ENCODE data around the gene CORO7. TPM values are rescaled to one million over a fixed set of nuclear protein-coding genes. Genes with fewer than 3 reads are reported as not detected.

CORO7 gene
- polyA plus RNA-seq, 1 donor from 2014 or later = 57.6 TPM

GRCh38 chr16:4341250-4341649 is 75.1 kb downstream of the CORO7 start:
- Histone ChIP-seq H3K9ac (ENCODE audit: low read length) (no peak overlapping the region), H3K4me3 (ENCODE audit: low read length) (no peak overlapping the region), H3K27ac (ENCODE audit: low read length) (no peak overlapping the region), H3K9me2 (ENCODE audit: insufficient read depth, low read length) (no peaks in the 10 kb centered on the region), H3K4me2 (ENCODE audit: low read length) (no peak overlapping the region), H3F3A (ENCODE audit: insufficient read depth, low read length, poor library complexity, severe bottlenecking) (no peaks in the 10 kb centered on the region), H4K20me1 (ENCODE audit: insufficient read depth) (no peaks in the 10 kb centered on the region), H3K27me3 (ENCODE audit: insufficient read depth, low read depth, low read length) (no peaks in the 10 kb centered on the region), H3K36me3 (ENCODE audit: insufficient read depth, low read length) (no peaks in the 10 kb centered on the region), H3K9me3 (ENCODE audit: low read length) (no peaks in the 10 kb centered on the region), H3K79me2 (replicated peaks; ENCODE audit: insufficient read depth, low read length) (peaks cover under 1% of the 10 kb centered on the region), H2AFZ (ENCODE audit: low read depth, low read length) (no peak overlapping the region)
- TF ChIP-seq CTCF (IDR thresholded peaks at IDR 0.05; ENCODE audit: poor library complexity, severe bottlenecking) = no peak
- no peak for TF ChIP-seq SMC3 (conservative IDR thresholded peaks at IDR 0.05; ENCODE audit: poor library complexity)
- no peak for TF ChIP-seq POLR2AphosphoS5 (IDR thresholded peaks at IDR 0.05)
- no peak for TF ChIP-seq TAF1 (IDR thresholded peaks at IDR 0.05; ENCODE audit: low read depth)
- no peak for TF ChIP-seq RAD21 (conservative IDR thresholded peaks at IDR 0.05)
- no peak for TF ChIP-seq MXI1 (conservative IDR thresholded peaks at IDR 0.05; ENCODE audit: poor library complexity, severe bottlenecking)
- TF ChIP-seq REST (IDR thresholded peaks at IDR 0.05; ENCODE audit: borderline replicate concordance) = no peak
- no peak for TF ChIP-seq EP300 (conservative IDR thresholded peaks at IDR 0.05; ENCODE audit: poor library complexity, severe bottlenecking)
- no peak for TF ChIP-seq EZH2 (IDR thresholded peaks at IDR 0.05; ENCODE audit: borderline replicate concordance, insufficient read depth, low read length, poor library complexity, severe bottlenecking)

GRCh38 chr16:4340443-4340842 is 76.0 kb downstream of the CORO7 start:
- no peaks in the 10 kb centered on the region for H4K20me1 ChIP-seq (ENCODE audit: insufficient read depth)
- no peak overlapping the region for H3K4me3 ChIP-seq (ENCODE audit: low read length)
- H3K27ac ChIP-seq (ENCODE audit: low read length) = no peak overlapping the region
- no peak for TF ChIP-seq MXI1 (conservative IDR thresholded peaks at IDR 0.05; ENCODE audit: poor library complexity, severe bottlenecking)
- H3K9ac ChIP-seq (ENCODE audit: low read length) = no peak overlapping the region
- H3K27me3 ChIP-seq (ENCODE audit: insufficient read depth, low read depth, low read length) = no peaks in the 10 kb centered on the region
- no peaks in the 10 kb centered on the region for H3K9me2 ChIP-seq (ENCODE audit: insufficient read depth, low read length)
- no peak overlapping the region for H3K4me2 ChIP-seq (ENCODE audit: low read length)
- H3F3A ChIP-seq (ENCODE audit: insufficient read depth, low read length, poor library complexity, severe bottlenecking) = no peaks in the 10 kb centered on the region
- no peaks in the 10 kb centered on the region for H3K79me2 ChIP-seq (replicated peaks; ENCODE audit: insufficient read depth, low read length)
- H3K36me3 ChIP-seq (ENCODE audit: insufficient read depth, low read length) = no peaks in the 10 kb centered on the region
- no peaks in the 10 kb centered on the region for H3K9me3 ChIP-seq (ENCODE audit: low read length)
- no peak overlapping the region for H2AFZ ChIP-seq (ENCODE audit: low read depth, low read length)

GRCh38 chr16:4339909-4340308 is 76.5 kb downstream of the CORO7 start:
- no peaks in the 10 kb centered on the region for H4K20me1 ChIP-seq (ENCODE audit: insufficient read depth)
- no peaks in the 10 kb centered on the region for H3K36me3 ChIP-seq (ENCODE audit: insufficient read depth, low read length)
- no peak overlapping the region for H3K9ac ChIP-seq (ENCODE audit: low read length)

More at GRCh38 chr16:4339909-4340308, 76.5 kb downstream of the CORO7 start:
- no peaks in the 10 kb centered on the region for H3K79me2 ChIP-seq (replicated peaks; ENCODE audit: insufficient read depth, low read length)
- H3K9me2 ChIP-seq (ENCODE audit: insufficient read depth, low read length) = no peaks in the 10 kb centered on the region
- TF ChIP-seq TAF1 (IDR thresholded peaks at IDR 0.05; ENCODE audit: low read depth) = no peak
- no peak for TF ChIP-seq RAD21 (conservative IDR thresholded peaks at IDR 0.05)
- TF ChIP-seq SMC3 (conservative IDR thresholded peaks at IDR 0.05; ENCODE audit: poor library complexity) = no peak
- no peak for TF ChIP-seq EP300 (conservative IDR thresholded peaks at IDR 0.05; ENCODE audit: poor library complexity, severe bottlenecking)
- no peak for TF ChIP-seq REST (IDR thresholded peaks at IDR 0.05; ENCODE audit: borderline replicate concordance)
- TF ChIP-seq EZH2 (IDR thresholded peaks at IDR 0.05; ENCODE audit: borderline replicate concordance, insufficient read depth, low read length, poor library complexity, severe bottlenecking) = no peak
- no peak for TF ChIP-seq POLR2AphosphoS5 (IDR thresholded peaks at IDR 0.05)
- no peak for TF ChIP-seq CTCF (IDR thresholded peaks at IDR 0.05; ENCODE audit: poor library complexity, severe bottlenecking)
- no peak overlapping the region for H3K4me2 ChIP-seq (ENCODE audit: low read length)
- H3K27ac ChIP-seq (ENCODE audit: low read length) = no peak overlapping the region
- H3K9me3 ChIP-seq (ENCODE audit: low read length) = no peaks in the 10 kb centered on the region
- no peaks in the 10 kb centered on the region for H3K27me3 ChIP-seq (ENCODE audit: insufficient read depth, low read depth, low read length)
- H3F3A ChIP-seq (ENCODE audit: insufficient read depth, low read length, poor library complexity, severe bottlenecking) = no peaks in the 10 kb centered on the region
- H2AFZ ChIP-seq (ENCODE audit: low read depth, low read length) = no peak overlapping the region
- no peak overlapping the region for H3K4me3 ChIP-seq (ENCODE audit: low read length)

All from neural cell (in vitro differentiated cells).